ENCODE measurements around the gene PHRF1. TPM values are rescaled to one million over a fixed set of nuclear protein-coding genes. Genes with fewer than 3 reads are reported as not detected.

PHRF1 gene
- total and polyA plus RNA-seq, 2 donors from 2014 or later: 7.5 to 30.9 TPM

DNA sequence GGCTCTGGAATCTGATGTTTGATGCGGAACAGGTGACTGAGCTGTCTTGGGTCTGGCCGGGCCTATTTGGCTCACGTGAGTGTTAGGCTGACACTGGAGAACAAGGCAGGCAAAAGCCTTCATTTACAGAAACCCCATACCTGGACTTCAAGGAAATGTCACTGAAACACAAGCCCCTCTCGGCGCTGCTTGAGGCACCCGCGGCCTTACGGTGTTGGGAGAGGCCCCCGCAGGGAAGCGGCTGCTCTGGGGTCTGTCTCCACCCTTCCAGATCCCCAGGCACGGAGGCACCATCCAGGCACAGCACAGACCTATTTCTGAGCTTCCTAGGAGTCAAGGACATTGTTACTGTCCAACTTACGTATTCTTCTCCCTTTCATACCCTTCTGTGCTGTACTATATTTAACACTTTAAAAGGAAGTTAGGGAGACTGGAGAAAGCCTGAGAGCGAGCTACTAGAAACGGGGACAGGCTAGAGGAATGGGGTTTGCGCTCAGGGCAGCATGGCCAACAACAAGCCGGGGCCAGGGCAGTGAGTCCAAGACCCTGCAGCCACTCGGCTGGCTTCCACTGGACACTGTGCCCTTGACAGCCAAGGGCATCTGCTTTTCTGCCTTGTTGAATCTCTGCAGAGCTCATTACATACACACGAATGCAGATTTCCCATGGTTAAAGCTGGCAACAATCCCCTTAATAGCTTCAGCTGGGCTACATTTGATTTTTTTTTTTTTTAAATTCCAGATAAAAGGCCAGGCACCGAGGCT lies 84.6 kb downstream of the PHRF1 start:
- Histone ChIP-seq H3K9me3 (ENCODE audit: control insufficient read depth in 2 of 3, insufficient read depth in 1 of 3, low read length in 3 of 3) (no peaks in the 10 kb centered on the region), H3K9ac (ENCODE audit: low read length in 3 of 3) (no peak overlapping the region), H3K4me3 (ENCODE audit: low read length in 3 of 3) (no peak overlapping the region), H3K4me1 (ENCODE audit: control insufficient read depth in 2 of 3, insufficient read depth in 2 of 3, low read depth in 1 of 3, low read length in 3 of 3) (peaks cover 0 to 4% (median 0%) of the 10 kb centered on the region in 3 donors), H3K27me3 (ENCODE audit: control insufficient read depth, insufficient read depth, low read length) (no peaks in the 10 kb centered on the region), H3K27ac (ENCODE audit: low read depth in 2 of 2, low read length in 2 of 2) (no peak overlapping the region), H3K36me3 (ENCODE audit: control insufficient read depth in 2 of 3, insufficient read depth in 3 of 3, low read length in 3 of 3) (peaks cover 2 to 7% (median 3%) of the 10 kb centered on the region in 3 donors)
- intact Hi-C loops (cut with DNase I): no loop called here
- FAIRE-seq (no peak), DNase-seq (peak in 1 of 5 donors; percentile 29)
- TF ChIP-seq, protein P1, sequence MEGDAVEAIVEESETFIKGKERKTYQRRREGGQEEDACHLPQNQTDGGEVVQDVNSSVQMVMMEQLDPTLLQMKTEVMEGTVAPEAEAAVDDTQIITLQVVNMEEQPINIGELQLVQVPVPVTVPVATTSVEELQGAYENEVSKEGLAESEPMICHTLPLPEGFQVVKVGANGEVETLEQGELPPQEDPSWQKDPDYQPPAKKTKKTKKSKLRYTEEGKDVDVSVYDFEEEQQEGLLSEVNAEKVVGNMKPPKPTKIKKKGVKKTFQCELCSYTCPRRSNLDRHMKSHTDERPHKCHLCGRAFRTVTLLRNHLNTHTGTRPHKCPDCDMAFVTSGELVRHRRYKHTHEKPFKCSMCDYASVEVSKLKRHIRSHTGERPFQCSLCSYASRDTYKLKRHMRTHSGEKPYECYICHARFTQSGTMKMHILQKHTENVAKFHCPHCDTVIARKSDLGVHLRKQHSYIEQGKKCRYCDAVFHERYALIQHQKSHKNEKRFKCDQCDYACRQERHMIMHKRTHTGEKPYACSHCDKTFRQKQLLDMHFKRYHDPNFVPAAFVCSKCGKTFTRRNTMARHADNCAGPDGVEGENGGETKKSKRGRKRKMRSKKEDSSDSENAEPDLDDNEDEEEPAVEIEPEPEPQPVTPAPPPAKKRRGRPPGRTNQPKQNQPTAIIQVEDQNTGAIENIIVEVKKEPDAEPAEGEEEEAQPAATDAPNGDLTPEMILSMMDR (IDR thresholded peaks at IDR 0.05; ENCODE audit: borderline replicate concordance, extremely low read depth, insufficient read depth): no peak

Small RNA genes lying within 50 kb of the gene (microRNA-seq; reads per million reads assigned to microRNA genes)
- gene MIR210: 118 reads per million, percentile 54 among the genes with 10 or more reads in this experiment

Other genes with a start within 250 kb of the PHRF1 start
- 1.4 TPM for gene B4GALNT4, start 207.0 kb upstream of the PHRF1 start, total RNA-seq
- gene B4GALNT4, start 207.0 kb upstream of the PHRF1 start, polyA plus RNA-seq (ENCODE audit: insufficient read depth, low read depth, low replicate concordance): 0.82 TPM
- gene PKP3, start 182.3 kb upstream of the PHRF1 start, total RNA-seq: 3.6 TPM
- gene PKP3, start 182.3 kb upstream of the PHRF1 start, polyA plus RNA-seq (ENCODE audit: insufficient read depth, low read depth, low replicate concordance): 1.9 TPM
- 89.1 TPM for gene SIGIRR, start 161.5 kb upstream of the PHRF1 start, total RNA-seq
- 181 TPM for gene SIGIRR, start 161.5 kb upstream of the PHRF1 start, polyA plus RNA-seq (ENCODE audit: insufficient read depth, low read depth, low replicate concordance)
- 21.8 TPM for gene ANO9, start 134.5 kb upstream of the PHRF1 start, total RNA-seq
- 11.3 TPM for gene ANO9, start 134.5 kb upstream of the PHRF1 start, polyA plus RNA-seq (ENCODE audit: insufficient read depth, low read depth, low replicate concordance)
- 28.5 TPM for gene PTDSS2, start 126.2 kb upstream of the PHRF1 start, total RNA-seq
- 37.7 TPM for gene PTDSS2, start 126.2 kb upstream of the PHRF1 start, polyA plus RNA-seq (ENCODE audit: insufficient read depth, low read depth, low replicate concordance)
- gene RNH1, start 69.2 kb upstream of the PHRF1 start, total RNA-seq: 191 TPM
- gene RNH1, start 69.2 kb upstream of the PHRF1 start, polyA plus RNA-seq (ENCODE audit: insufficient read depth, low read depth, low replicate concordance): 171 TPM
- 66.1 TPM for gene HRAS, start 40.9 kb upstream of the PHRF1 start, total RNA-seq
- 100 TPM for gene HRAS, start 40.9 kb upstream of the PHRF1 start, polyA plus RNA-seq (ENCODE audit: insufficient read depth, low read depth, low replicate concordance)
- gene LRRC56, start 38.9 kb upstream of the PHRF1 start, total RNA-seq: 7.7 TPM
- gene LRRC56, start 38.9 kb upstream of the PHRF1 start, polyA plus RNA-seq (ENCODE audit: insufficient read depth, low read depth, low replicate concordance): 1.2 TPM
- gene LMNTD2, start 15.7 kb upstream of the PHRF1 start, total RNA-seq: 8.0 TPM
- 6.2 TPM for gene LMNTD2, start 15.7 kb upstream of the PHRF1 start, polyA plus RNA-seq (ENCODE audit: insufficient read depth, low read depth, low replicate concordance)
- 106 TPM for gene RASSF7, start 15.5 kb upstream of the PHRF1 start, total RNA-seq
- gene RASSF7, start 15.5 kb upstream of the PHRF1 start, polyA plus RNA-seq (ENCODE audit: insufficient read depth, low read depth, low replicate concordance): 108 TPM
- 36.7 TPM for gene IRF7, start 39.5 kb downstream of the PHRF1 start, total RNA-seq
- 21.5 TPM for gene IRF7, start 39.5 kb downstream of the PHRF1 start, polyA plus RNA-seq (ENCODE audit: insufficient read depth, low read depth, low replicate concordance)
- gene CDHR5, start 48.5 kb downstream of the PHRF1 start, total RNA-seq: 7.0 TPM
- gene CDHR5, start 48.5 kb downstream of the PHRF1 start, polyA plus RNA-seq (ENCODE audit: insufficient read depth, low read depth, low replicate concordance): 45.6 TPM
- gene SCT, start 50.7 kb downstream of the PHRF1 start, total RNA-seq: not detected
- not detected for gene SCT, start 50.7 kb downstream of the PHRF1 start, polyA plus RNA-seq (ENCODE audit: insufficient read depth, low read depth, low replicate concordance)
- 1.1 TPM for gene DRD4, start 60.8 kb downstream of the PHRF1 start, total RNA-seq
- 0.47 TPM for gene DRD4, start 60.8 kb downstream of the PHRF1 start, polyA plus RNA-seq (ENCODE audit: insufficient read depth, low read depth, low replicate concordance)
- 54.5 TPM for gene DEAF1, start 118.8 kb downstream of the PHRF1 start, total RNA-seq
- 30.2 TPM for gene DEAF1, start 118.8 kb downstream of the PHRF1 start, polyA plus RNA-seq (ENCODE audit: insufficient read depth, low read depth, low replicate concordance)
- 38.6 TPM for gene TMEM80, start 119.3 kb downstream of the PHRF1 start, total RNA-seq
- gene TMEM80, start 119.3 kb downstream of the PHRF1 start, polyA plus RNA-seq (ENCODE audit: insufficient read depth, low read depth, low replicate concordance): 36.2 TPM
- 287 TPM for gene EPS8L2, start 129.8 kb downstream of the PHRF1 start, total RNA-seq
- 199 TPM for gene EPS8L2, start 129.8 kb downstream of the PHRF1 start, polyA plus RNA-seq (ENCODE audit: insufficient read depth, low read depth, low replicate concordance)
- gene TALDO1, start 171.0 kb downstream of the PHRF1 start, total RNA-seq: 175 TPM
- gene TALDO1, start 171.0 kb downstream of the PHRF1 start, polyA plus RNA-seq (ENCODE audit: insufficient read depth, low read depth, low replicate concordance): 312 TPM
- gene GATD1, start 201.0 kb downstream of the PHRF1 start, total RNA-seq: 66.2 TPM
- gene GATD1, start 201.0 kb downstream of the PHRF1 start, polyA plus RNA-seq (ENCODE audit: insufficient read depth, low read depth, low replicate concordance): 38.3 TPM
- 0.16 TPM for gene CEND1, start 213.6 kb downstream of the PHRF1 start, total RNA-seq
- gene CEND1, start 213.6 kb downstream of the PHRF1 start, polyA plus RNA-seq (ENCODE audit: insufficient read depth, low read depth, low replicate concordance): 3.6 TPM
- 17.8 TPM for gene SLC25A22, start 221.8 kb downstream of the PHRF1 start, total RNA-seq
- gene SLC25A22, start 221.8 kb downstream of the PHRF1 start, polyA plus RNA-seq (ENCODE audit: insufficient read depth, low read depth, low replicate concordance): 14.3 TPM
- 16.5 TPM for gene PIDD1, start 228.8 kb downstream of the PHRF1 start, total RNA-seq
- 9.1 TPM for gene PIDD1, start 228.8 kb downstream of the PHRF1 start, polyA plus RNA-seq (ENCODE audit: insufficient read depth, low read depth, low replicate concordance)
- 1,544 TPM for gene RPLP2, start 233.5 kb downstream of the PHRF1 start, total RNA-seq
- gene RPLP2, start 233.5 kb downstream of the PHRF1 start, polyA plus RNA-seq (ENCODE audit: insufficient read depth, low read depth, low replicate concordance): 1,997 TPM
- 173 TPM for gene PNPLA2, start 242.4 kb downstream of the PHRF1 start, total RNA-seq
- gene PNPLA2, start 242.4 kb downstream of the PHRF1 start, polyA plus RNA-seq (ENCODE audit: insufficient read depth, low read depth, low replicate concordance): 67.9 TPM

Data from kidney (tissue), 14 donors.